GM19455 (cell line): ENCODE measurements around the gene COG5.
"Not testable (repeated sequence)": the region's sequence is repeated elsewhere in the genome, so short reads cannot be mapped to it uniquely, and the experiment has no call there.

ENCODE experiments used
- ATAC-seq: cut with Tn5 transposase; IDR thresholded peaks from one replicate; pipeline ENCODE4 v1.9.1; 2021; ENCODE audit not compliant: unreplicated experiment

Gene COG5

GRCh38 chr7:107580716-107581383, 17.1 kb upstream of the COG5 start:
- no peak for ATAC-seq

- ATAC-seq: peak; percentile 94
Measured at GRCh38 chr7:107579885-107580715, 16.4 kb upstream of the COG5 start, which contains the start of gene BCAP29. BCAP29 (plus strand) TSS chr7:107580246; CDS start chr7:107580773, 527 bp downstream.

DNA sequence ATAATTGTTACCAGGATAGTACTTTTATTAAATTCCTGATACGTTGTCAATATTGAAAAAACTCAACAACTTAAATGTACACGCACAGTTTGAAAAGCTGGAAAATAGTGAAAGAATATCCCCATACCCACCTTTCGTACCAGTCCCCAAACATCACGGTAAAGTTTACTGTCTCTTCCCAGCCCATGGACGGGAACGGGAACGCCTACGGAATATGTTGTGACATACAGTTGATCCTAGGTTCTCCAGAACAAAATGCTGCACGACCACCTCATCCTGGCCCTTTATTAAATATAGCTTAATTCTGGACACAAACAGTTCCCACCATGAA, 15.8 kb upstream of the COG5 start:
- no peak for ATAC-seq

DNA sequence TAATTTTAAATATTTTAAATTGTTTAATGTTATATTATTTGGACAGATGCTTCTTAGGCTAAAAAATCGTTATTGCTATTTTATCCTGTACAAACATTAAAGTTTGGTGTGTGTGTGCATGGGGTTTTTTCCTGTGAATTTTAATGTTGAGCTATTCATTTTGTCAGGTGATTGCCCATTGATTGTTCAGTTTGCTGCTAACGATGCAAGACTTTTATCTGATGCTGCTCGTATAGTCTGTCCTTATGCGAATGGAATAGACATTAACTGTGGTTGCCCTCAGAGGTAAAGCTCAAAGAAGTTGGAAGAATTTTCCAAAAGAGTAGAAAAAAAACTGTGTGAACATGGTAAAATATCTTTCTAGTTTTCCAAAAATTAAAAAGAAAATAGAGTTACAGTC, 9.8 kb upstream of the COG5 start:
- no peak for ATAC-seq

DNA sequence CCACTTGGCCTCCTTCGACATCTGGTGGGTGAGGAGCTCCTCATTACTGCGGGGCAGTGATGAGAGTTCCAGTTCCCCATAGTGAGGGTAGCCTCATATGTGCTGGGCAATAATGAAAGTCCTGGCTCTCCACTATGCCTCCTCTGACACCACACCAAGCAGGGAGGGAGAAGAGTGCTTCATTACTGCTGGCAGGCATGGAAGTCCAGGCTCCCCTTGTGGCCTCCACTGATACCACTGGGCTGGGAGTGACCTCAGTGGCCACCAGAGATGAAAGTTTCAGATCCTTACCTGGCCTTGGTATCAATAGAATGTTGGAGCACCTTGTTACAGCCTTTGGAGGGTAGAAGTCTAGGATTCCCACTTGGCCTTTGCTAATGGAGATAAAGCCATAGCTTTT, 6.6 kb upstream of the COG5 start:
- no peak for ATAC-seq

- ATAC-seq: no peak
Measured at GRCh38 chr7:107564553-107565298, 1.0 kb upstream of the COG5 start.

- peak; percentile 62 for ATAC-seq
Measured at GRCh38 chr7:107563081-107563774, 492 bp downstream of the COG5 start.

- ATAC-seq: no peak
Measured at GRCh38 chr7:107560898-107561516, 2.7 kb downstream of the COG5 start.

GRCh38 chr7:107559864-107560263, 3.9 kb downstream of the COG5 start:
- no peak for ATAC-seq

GRCh38 chr7:107555893-107556292, 7.8 kb downstream of the COG5 start:
- no peak for ATAC-seq

GRCh38 chr7:107551936-107552335, 11.8 kb downstream of the COG5 start:
- no peak for ATAC-seq

GRCh38 chr7:107544848-107545591, 18.7 kb downstream of the COG5 start:
- no peak for ATAC-seq

DNA sequence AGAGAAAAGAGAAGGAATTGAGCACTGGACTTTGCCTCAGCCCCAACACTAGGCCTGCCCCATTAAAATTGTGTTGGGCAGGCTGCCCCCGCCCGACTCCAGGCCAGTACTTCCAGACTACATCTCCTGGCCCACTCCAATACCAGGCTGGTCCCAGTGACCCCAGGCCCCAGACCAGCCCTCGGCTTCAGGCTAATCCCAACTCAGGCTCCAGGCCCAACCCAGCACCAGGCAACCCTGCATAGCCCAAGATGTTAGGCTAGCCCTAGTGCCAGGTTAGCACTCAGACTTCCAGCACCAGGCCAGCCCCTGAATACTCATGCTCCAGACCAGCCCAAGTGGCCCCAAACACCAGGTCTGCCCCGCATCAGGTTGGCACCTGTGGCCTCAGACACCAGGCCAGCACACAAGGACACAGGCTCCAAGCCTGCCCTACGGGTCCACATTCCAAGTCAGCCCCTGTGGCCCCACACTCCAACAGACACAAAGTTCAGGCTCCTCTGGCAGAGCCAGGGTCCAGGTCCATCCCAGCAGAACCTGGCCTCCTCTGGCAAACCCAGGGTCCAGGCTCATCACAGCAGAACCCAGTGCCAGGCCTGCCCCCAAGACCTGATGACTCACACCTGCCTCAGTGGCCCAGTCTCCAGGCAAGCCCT, 20.3 kb downstream of the COG5 start:
- ATAC-seq: no peak

DNA sequence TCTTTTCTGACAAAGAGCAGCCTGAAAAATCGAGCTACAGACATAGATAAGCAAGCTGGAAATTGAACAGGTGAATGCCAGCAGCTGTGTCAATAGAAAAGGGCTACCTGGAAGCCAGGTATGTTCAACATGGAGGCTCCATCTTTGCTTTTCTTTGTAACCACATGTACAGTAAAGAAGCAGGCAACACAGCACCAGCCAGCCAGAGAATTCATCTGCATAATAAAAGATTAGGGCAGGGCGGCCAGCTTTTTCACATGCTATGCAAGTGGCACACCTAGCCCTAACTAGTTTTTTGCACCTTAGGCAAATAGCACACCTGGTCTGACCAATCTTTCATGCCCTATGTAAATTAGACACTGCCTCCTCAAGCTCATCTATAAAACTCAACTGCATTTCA, 25.7 kb downstream of the COG5 start:
- no peak for ATAC-seq

GRCh38 chr7:107537228-107537627, 26.5 kb downstream of the COG5 start:
- not testable (repeated sequence) for ATAC-seq

DNA sequence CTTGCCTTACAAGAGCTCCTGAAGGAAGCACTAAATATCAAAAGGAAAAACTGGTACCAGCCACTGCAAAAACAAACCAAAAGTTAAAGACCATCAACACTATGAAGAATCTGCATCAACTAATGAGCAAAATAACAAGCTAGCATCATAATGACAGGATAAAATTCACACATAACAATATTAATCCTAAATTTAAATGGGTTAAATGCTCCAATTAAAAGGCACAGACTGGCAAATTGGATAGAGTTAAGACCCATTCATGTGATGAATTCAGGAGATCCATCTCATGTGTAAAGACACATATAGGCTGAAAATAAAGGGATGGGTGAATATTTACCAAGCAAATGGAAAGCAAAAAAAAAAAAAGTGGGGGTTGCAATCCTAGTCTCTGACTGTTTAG, 29.6 kb downstream of the COG5 start:
- ATAC-seq: no peak

GRCh38 chr7:107530751-107531150, 33.0 kb downstream of the COG5 start:
- ATAC-seq: no peak

- ATAC-seq: no peak
Measured at GRCh38 chr7:107528461-107528860, 35.3 kb downstream of the COG5 start.

GRCh38 chr7:107527196-107527595, 36.5 kb downstream of the COG5 start:
- ATAC-seq: no peak

DNA sequence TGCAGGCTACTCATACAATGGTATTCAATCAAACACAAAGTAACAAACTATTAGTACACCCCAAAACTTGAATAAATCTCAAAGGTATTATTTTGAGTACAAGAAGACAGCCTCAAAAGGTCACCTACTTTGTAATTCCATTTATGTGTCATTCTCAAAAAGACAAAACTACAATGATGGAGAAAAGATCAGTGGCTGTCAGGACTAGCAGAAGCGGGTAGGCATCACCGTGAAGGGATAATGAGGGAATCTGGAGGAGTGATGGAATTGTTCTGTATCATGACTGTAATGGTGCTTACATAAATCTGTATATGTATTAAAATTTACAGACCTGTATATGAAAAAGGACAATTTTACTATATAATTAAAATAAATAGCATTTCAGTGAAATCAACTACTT, 37.0 kb downstream of the COG5 start:
- no peak for ATAC-seq
